Chondrocyte (in vitro differentiated cells): ENCODE results near the gene CCDC74A. TPM values are rescaled to one million over a fixed set of nuclear protein-coding genes. Genes with fewer than 3 reads are reported as not detected.
"Not testable (repeated sequence)": the region's sequence is repeated elsewhere in the genome, so short reads cannot be mapped to it uniquely, and the experiment has no call there.

Experiments used
- DNase-seq: peaks from one replicate; pipeline ENCODE4 v3.0.0; 2021; ENCODE audit warnings: mixed read lengths, low spot score
- H3K27ac Mint-ChIP-seq: one replicate; pipeline ENCODE4 v1.8.0; 2021; ENCODE audit warnings: mild to moderate bottlenecking, moderate library complexity, mixed read lengths; ENCODE audit not compliant: unreplicated experiment
- H3K27me3 Mint-ChIP-seq: 2 replicates; pipeline ENCODE4 v1.8.0; 2021; ENCODE audit warnings: low read depth, mixed read lengths
- H3K36me3 Mint-ChIP-seq: 2 replicates; pipeline ENCODE4 v1.8.0; 2021; ENCODE audit warnings: low read depth, mixed read lengths
- H3K4me1 Mint-ChIP-seq: 2 replicates; pipeline ENCODE4 v1.8.0; 2021; ENCODE audit warnings: low read depth, mild to moderate bottlenecking, mixed read lengths
- H3K4me3 Mint-ChIP-seq: one replicate; pipeline ENCODE4 v1.8.0; 2021; ENCODE audit warnings: mild to moderate bottlenecking, moderate library complexity, mixed read lengths; ENCODE audit not compliant: unreplicated experiment
- H3K9me3 Mint-ChIP-seq: 2 replicates; pipeline ENCODE4 v1.8.0; 2021; ENCODE audit warnings: low read depth, mixed read lengths
- long read RNA-seq: library from polyadenylated mRNA; stranded (forward); transcript quantifications from one replicate; pipeline ENCODE4 v2.0.0, GENCODE V29; 2021
- total RNA-seq: library from RNA; stranded (reverse); gene quantifications from 3 replicates; pipeline ENCODE4 v1.2.1, GENCODE V29; 2021

Gene CCDC74A
- total RNA-seq, result 2.4 to 3.0 TPM (median 2.4 TPM) in 3 replicates
- long read RNA-seq, partial matches to known transcripts, result 0 of 4 reads
- long read RNA-seq, other reads (novel, unspliced or antisense), result 3 of 4 reads

DNA sequence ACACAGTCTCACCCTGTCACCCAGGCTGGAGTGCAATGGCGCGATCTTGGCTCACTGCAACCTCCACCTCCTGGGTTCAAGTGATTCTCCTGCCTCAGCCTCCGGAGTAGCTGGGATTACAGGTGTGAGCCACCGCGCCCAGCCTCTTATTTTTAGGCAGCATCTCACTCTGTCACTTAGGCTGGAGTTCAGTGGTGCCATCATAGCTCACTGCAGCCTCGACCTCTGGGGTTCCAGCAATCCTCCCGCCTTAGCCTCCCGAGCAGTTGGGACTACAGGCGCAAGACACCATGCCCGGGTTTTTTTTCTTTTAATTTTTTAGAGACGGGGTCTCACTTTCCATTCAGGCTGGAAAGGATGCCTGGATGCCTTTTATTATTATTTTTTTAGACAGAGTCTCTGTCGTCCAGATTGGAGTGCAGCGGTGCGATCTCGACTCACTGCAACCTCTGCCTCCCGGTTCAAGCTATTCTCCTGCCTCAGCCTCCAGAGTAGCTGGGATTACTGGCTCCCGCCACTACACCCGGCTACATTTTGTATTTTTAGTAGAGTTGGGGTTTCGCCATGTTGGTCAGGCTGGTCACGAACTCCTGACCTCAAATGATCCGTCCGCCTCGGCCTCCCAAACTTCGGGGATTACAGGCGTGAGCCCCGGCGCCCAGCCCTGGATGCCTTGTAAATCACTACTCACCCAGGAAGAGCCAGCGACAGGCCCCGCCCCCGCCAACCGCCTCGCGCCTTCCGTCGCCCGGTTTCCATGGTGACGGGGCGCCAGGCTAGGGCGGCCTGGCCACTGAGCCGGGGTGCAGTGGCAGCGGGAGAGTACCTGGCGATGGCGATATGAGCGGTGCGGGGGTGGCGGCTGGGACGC is at the start of gene CCDC74A:
CCDC74A (plus strand) TSS at position 758 of the 871 bp plus-strand sequence; CDS start at position 841, 83 bp downstream.
- not testable (repeated sequence) for H3K27me3 Mint-ChIP-seq, H3K9me3 Mint-ChIP-seq, H3K4me1 Mint-ChIP-seq, H3K36me3 Mint-ChIP-seq
- Mint-ChIP-seq H3K4me3 (peak within 1 kb of the TSS; percentile 78), H3K27ac (peak within 1 kb of the TSS; percentile 45)
- peak; percentile 69 for DNase-seq

DNA sequence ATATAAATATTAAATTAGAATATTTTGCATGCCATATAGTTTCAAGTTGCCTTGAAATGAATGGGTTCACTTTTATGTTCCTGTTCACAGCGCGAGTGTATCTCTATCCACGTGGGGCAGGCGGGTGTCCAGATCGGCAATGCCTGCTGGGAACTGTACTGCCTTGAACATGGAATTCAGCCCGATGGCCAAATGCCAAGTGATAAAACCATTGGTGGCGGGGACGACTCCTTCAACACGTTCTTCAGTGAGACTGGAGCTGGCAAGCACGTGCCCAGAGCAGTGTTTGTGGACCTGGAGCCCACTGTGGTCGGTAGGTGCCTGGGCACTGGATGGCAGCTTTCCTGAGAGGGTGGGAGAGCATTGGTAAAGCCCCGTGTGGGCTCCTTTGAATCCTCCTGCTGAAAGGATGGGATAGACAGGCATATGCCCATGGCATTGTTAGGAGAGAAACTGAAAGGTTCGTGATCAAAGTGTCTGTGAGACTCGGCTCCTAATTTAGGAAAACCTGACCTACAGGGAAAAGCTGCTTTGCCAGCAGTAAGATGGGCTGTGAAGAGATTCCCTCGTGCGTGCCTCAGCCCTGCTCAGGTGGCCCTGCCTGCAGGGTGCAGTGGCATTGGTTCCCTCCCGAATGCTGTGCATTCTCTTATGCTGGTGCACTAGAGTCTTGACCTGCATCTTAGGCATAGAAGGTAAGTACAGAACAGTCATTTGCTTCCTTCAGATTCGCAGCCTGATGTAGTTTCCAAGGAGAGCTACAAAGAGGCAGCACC is 49.4 kb upstream of the CCDC74A start:
- H3K4me1 Mint-ChIP-seq, H3K27ac Mint-ChIP-seq, H3K27me3 Mint-ChIP-seq, H3K4me3 Mint-ChIP-seq, H3K9me3 Mint-ChIP-seq, H3K36me3 Mint-ChIP-seq, DNase-seq: not testable (repeated sequence)

DNA sequence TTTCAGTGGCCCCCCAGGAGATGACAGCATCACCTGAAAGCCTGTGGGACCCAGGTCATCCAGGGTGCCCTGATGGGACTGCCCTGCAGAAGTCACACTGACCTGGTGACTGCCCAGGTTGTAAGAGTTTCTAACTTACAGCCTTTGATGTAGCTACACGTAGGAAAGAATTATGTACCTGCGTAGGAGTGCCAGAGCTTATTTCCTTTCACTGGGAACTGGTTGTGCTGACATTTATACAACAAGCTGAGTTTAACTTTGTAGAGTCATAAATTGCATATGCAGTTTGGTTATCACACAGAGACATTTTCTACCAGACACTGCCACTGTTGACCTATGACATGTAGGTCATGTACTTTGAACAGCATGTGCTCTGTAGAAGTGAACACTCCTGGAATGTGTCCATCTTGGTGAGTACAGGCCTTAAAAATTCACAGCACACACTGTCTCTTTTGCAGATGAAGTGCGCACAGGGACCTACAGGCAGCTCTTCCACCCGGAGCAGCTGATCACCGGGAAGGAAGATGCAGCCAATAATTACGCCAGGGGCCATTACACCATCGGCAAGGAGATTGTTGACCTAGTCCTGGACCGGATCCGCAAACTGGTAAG is 48.7 kb upstream of the CCDC74A start:
- not testable (repeated sequence) for H3K27me3 Mint-ChIP-seq, H3K36me3 Mint-ChIP-seq, DNase-seq, H3K27ac Mint-ChIP-seq, H3K4me3 Mint-ChIP-seq, H3K4me1 Mint-ChIP-seq, H3K9me3 Mint-ChIP-seq

GRCh38 chr2:131480351-131480750 is 47.3 kb upstream of the CCDC74A start:
- not testable (repeated sequence) for DNase-seq, H3K27me3 Mint-ChIP-seq, H3K9me3 Mint-ChIP-seq, H3K4me3 Mint-ChIP-seq, H3K36me3 Mint-ChIP-seq, H3K27ac Mint-ChIP-seq, H3K4me1 Mint-ChIP-seq

DNA sequence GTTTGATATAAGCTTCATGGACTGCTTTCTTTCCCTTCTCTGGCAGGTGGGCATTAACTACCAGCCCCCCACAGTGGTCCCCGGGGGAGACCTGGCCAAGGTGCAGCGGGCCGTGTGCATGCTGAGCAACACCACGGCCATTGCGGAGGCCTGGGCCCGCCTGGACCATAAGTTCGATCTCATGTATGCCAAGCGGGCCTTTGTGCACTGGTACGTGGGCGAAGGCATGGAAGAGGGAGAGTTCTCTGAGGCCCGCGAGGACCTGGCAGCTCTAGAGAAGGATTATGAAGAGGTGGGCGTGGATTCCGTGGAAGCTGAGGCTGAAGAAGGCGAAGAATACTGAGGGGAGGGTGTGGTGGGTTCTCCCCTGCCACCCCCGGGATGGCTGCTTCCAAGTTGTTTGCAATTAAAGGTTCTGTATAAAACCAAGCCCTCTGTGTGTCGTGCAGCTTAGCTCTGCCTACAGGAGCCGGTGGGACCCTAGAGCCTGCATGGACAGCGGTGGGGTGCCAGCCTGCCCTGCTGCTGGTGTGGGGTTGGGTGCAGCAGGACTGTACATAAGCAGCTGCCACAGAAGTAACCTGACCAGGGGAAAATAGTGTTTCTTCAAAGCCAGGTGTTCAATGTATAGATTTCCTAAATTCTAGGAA is 45.1 kb upstream of the CCDC74A start:
- not testable (repeated sequence) for DNase-seq, H3K27ac Mint-ChIP-seq, H3K9me3 Mint-ChIP-seq, H3K27me3 Mint-ChIP-seq, H3K36me3 Mint-ChIP-seq, H3K4me3 Mint-ChIP-seq, H3K4me1 Mint-ChIP-seq

DNA sequence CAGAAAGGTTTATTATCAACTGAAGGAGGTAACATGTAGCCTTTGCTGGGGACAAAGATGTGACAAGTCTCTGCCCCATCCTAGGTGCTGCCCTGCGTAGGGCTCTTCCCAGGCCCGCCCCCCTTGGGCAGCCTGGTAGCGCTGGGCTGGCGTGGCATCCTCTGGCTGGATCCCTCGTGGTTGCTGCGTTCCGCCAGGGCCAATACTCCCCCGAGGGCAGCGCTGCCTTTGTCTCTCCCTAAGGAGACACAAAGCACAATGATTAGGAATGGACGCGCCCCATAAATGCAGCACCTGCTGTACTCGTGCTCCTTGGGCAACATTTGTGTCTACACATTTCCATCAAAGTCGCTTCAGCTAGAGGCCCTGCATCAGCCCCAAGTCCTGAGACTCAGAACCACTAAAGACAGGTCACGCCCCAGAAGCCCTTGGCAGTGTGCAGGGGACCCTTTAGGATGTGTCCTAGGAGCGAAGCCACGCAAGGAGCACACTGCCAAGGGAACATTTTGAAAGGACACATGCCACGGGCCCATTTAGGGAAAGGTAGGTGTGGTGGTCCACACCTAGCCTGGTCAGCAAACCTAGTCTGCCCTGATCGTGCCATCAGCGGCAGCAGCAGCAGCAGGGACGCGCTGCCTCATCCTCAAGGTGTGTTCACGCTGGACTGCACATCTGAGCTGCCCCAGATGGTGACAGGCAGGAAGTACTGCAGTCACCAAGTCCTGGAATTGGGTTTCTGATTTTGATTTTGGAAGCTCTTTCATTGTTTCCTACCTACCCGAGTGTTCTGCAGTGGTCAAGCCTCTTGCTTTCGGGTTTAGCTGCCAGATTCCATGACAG is 43.5 kb upstream of the CCDC74A start:
- H3K9me3 Mint-ChIP-seq, H3K4me3 Mint-ChIP-seq, H3K27ac Mint-ChIP-seq, H3K4me1 Mint-ChIP-seq, H3K27me3 Mint-ChIP-seq, DNase-seq, H3K36me3 Mint-ChIP-seq: not testable (repeated sequence)

DNA sequence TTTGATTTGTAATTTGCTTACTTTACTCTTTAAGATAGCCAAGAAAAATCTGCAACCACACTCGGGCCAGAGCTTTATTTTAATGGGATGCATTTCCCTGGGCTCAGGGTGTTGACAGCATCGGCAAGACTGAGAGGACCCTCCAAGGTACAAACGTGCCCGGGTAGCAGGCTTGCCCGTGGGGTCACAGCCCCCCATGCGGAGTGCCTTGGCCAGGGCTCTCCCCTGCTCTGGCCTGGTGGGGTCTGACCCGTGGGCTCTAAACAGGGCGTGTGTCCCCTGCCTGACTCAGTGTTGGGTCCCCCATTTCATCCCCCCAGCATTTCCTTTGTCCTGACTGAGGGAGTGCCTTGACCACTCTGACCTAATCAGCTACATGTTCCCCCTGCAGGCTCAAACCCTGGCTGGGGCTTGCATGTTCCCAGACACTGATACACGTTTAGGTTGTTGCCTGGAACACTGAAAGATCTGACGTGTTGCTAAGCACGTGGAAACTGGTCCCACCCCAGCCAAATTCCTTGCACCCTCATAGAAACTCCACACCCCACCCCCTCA is 42.7 kb upstream of the CCDC74A start:
- not testable (repeated sequence) for H3K9me3 Mint-ChIP-seq, DNase-seq, H3K36me3 Mint-ChIP-seq

GRCh38 chr2:131486201-131486902 is 41.3 kb upstream of the CCDC74A start:
- not testable (repeated sequence) for H3K9me3 Mint-ChIP-seq, H3K27me3 Mint-ChIP-seq, H3K27ac Mint-ChIP-seq, DNase-seq, H3K36me3 Mint-ChIP-seq, H3K4me3 Mint-ChIP-seq
- H3K4me1 Mint-ChIP-seq, result peaks cover 11% of the 10 kb centered on the region

More for the DNA sequence above, 42.7 kb upstream of the CCDC74A start:
- H3K4me1 Mint-ChIP-seq, H3K27ac Mint-ChIP-seq, H3K27me3 Mint-ChIP-seq, H3K4me3 Mint-ChIP-seq: not testable (repeated sequence)
